ENCODE data around the gene OLIG2.

The OLIG2 gene

GRCh38 chr21:33032434-33033047 lies 6.8 kb downstream of the OLIG2 start:
- no peak for DNase-seq (ENCODE audit: insufficient read length, low spot score)
- TF ChIP-seq CTCF (IDR thresholded peaks at IDR 0.05; ENCODE audit: insufficient read depth, missing control alignments), result no peak
- FAIRE-seq, result no peak

- DNase-seq (ENCODE audit: insufficient read length, low spot score) (no peak), FAIRE-seq (no peak)
- no peak for TF ChIP-seq CTCF (IDR thresholded peaks at IDR 0.05; ENCODE audit: insufficient read depth, missing control alignments)
These were observed 7.6 kb downstream of the OLIG2 start for GRCh38 chr21:33033094-33033951.

- FAIRE-seq (no peak), DNase-seq (ENCODE audit: insufficient read length, low spot score) (no peak)
- no peak for TF ChIP-seq CTCF (IDR thresholded peaks at IDR 0.05; ENCODE audit: insufficient read depth, missing control alignments)
These were observed 8.3 kb downstream of the OLIG2 start for GRCh38 chr21:33033961-33034413.

GRCh38 chr21:33035147-33035546 lies 9.4 kb downstream of the OLIG2 start:
- no peak for DNase-seq (ENCODE audit: insufficient read length, low spot score)
- no peak for TF ChIP-seq CTCF (IDR thresholded peaks at IDR 0.05; ENCODE audit: insufficient read depth, missing control alignments)
- FAIRE-seq, result no peak

- TF ChIP-seq CTCF (IDR thresholded peaks at IDR 0.05; ENCODE audit: insufficient read depth, missing control alignments), result no peak
- DNase-seq (ENCODE audit: insufficient read length, low spot score) (no peak), FAIRE-seq (no peak)
These were observed 10.9 kb downstream of the OLIG2 start for GRCh38 chr21:33036430-33037162.

- TF ChIP-seq CTCF (IDR thresholded peaks at IDR 0.05; ENCODE audit: insufficient read depth, missing control alignments), result no peak
- no peak for FAIRE-seq
- no peak for DNase-seq (ENCODE audit: insufficient read length, low spot score)
These were observed 11.8 kb downstream of the OLIG2 start for GRCh38 chr21:33037501-33037900.
